OCI-LY3 (cell line): ENCODE results near the gene KIF1A.
"Not testable (repeated sequence)": the region's sequence is repeated elsewhere in the genome, so short reads cannot be mapped to it uniquely, and the experiment has no call there.

ENCODE experiments used
- H2AFZ ChIP-seq: fragments of 200-600, 300-600 bp; shearing (Covaris generic); 2 replicates; pipeline ENCODE4 v1.6.0; 2014; ENCODE audit warnings: antibody characterized with exemption, low read depth, low read length
- H3K27ac ChIP-seq: fragments of 200-600, 300-600 bp; sonication (generic); 2 replicates; pipeline ENCODE4 v1.5.1; 2014; ENCODE audit warnings: mild to moderate bottlenecking, low read length, moderate library complexity, mixed read lengths
- H3K27me3 ChIP-seq: fragments of 200-600, 300-600 bp; sonication (generic); 2 replicates; pipeline ENCODE4 v1.6.1; 2014; ENCODE audit warnings: low read depth, low read length, mixed read lengths
- H3K36me3 ChIP-seq: fragments of 200-600, 300-600 bp; sonication (generic); replicated peaks from 2 replicates; pipeline ENCODE3; 2014; ENCODE audit warnings: low read depth, low read length, mixed read lengths
- H3K4me1 ChIP-seq: fragments of 300-600, 200-600 bp; sonication (generic); 2 replicates; pipeline ENCODE4 v1.6.1; 2014; ENCODE audit warnings: low read length, mixed read lengths
- H3K4me2 ChIP-seq: fragments of 200-600, 300-600 bp; sonication (generic); 2 replicates; pipeline ENCODE4 v1.6.1; 2014; ENCODE audit warnings: low read length, mixed read lengths
- H3K4me3 ChIP-seq: fragments of 300-600, 200-600 bp; sonication (generic); 2 replicates; pipeline ENCODE4 v1.5.1; 2014; ENCODE audit warnings: antibody characterized with exemption, mild to moderate bottlenecking, low read length, moderate library complexity
- H3K79me2 ChIP-seq: fragments of 300-600, 200-600 bp; shearing (Covaris generic); 2 replicates; pipeline ENCODE4 v1.6.1; 2014; ENCODE audit warnings: mild to moderate bottlenecking, low read length, mixed read lengths
- H3K9ac ChIP-seq: fragments of 300-600, 200-600 bp; shearing (Covaris generic); 2 replicates; pipeline ENCODE4 v1.6.0; 2014; ENCODE audit warnings: mild to moderate bottlenecking, low read length, moderate library complexity
- H3K9me3 ChIP-seq: fragments of 200-600, 300-600 bp; shearing (Covaris generic); 2 replicates; pipeline ENCODE4 v1.6.1; 2014; ENCODE audit warnings: low read length, mixed read lengths; ENCODE audit not compliant: insufficient read depth
- H4K20me1 ChIP-seq: fragments of 200-600, 300-600 bp; sonication (generic); 2 replicates; pipeline ENCODE4 v1.6.1; 2016; ENCODE audit warnings: low read length, mixed read lengths; ENCODE audit not compliant: insufficient read depth
- CTCF ChIP-seq: fragments of 200-600, 300-600 bp; sonication (generic); IDR thresholded peaks from 2 replicates; pipeline ENCODE4 v1.5.1; 2014; ENCODE audit warnings: antibody characterized with exemption, low read length, low read depth
- EZH2phosphoT487 ChIP-seq: fragments of 200-600 bp; shearing (Covaris generic); IDR thresholded peaks from 2 replicates; pipeline ENCODE4 v1.6.1; 2018; ENCODE audit warnings: antibody characterized with exemption, mixed run types, low read depth

Gene KIF1A

GRCh38 chr2:240678043-240678442 is 142.0 kb downstream of the KIF1A start:
- H3K4me2 ChIP-seq, H3K4me1 ChIP-seq, H3K36me3 ChIP-seq, H4K20me1 ChIP-seq, H3K4me3 ChIP-seq, H3K27ac ChIP-seq, H3K9ac ChIP-seq, H2AFZ ChIP-seq, H3K79me2 ChIP-seq, H3K9me3 ChIP-seq, H3K27me3 ChIP-seq: not testable (repeated sequence)

- not testable (repeated sequence) for H3K27ac ChIP-seq, H3K79me2 ChIP-seq, H2AFZ ChIP-seq, H3K4me3 ChIP-seq, H3K4me2 ChIP-seq, H3K27me3 ChIP-seq, H4K20me1 ChIP-seq, H3K9ac ChIP-seq, H3K36me3 ChIP-seq, H3K4me1 ChIP-seq, H3K9me3 ChIP-seq
Measured at GRCh38 chr2:240675345-240675744, 144.7 kb downstream of the KIF1A start.

GRCh38 chr2:240674461-240675184 is 145.4 kb downstream of the KIF1A start:
- H3K4me2 ChIP-seq, H3K36me3 ChIP-seq, H3K27me3 ChIP-seq, H4K20me1 ChIP-seq, H3K9me3 ChIP-seq, H3K27ac ChIP-seq, H2AFZ ChIP-seq, H3K4me3 ChIP-seq, H3K4me1 ChIP-seq, H3K79me2 ChIP-seq, H3K9ac ChIP-seq: not testable (repeated sequence)

- Histone ChIP-seq H3K36me3 (no peaks in the 10 kb centered on the region), H3K4me2 (no peak overlapping the region), H3K27me3 (no peaks in the 10 kb centered on the region; the same call in 1 of the 2 replicates), H2AFZ (no peak overlapping the region), H3K4me3 (no peak overlapping the region), H4K20me1 (no peaks in the 10 kb centered on the region), H3K27ac (no peak overlapping the region), H3K4me1 (no peaks in the 10 kb centered on the region), H3K9ac (no peak overlapping the region), H3K79me2 (no peaks in the 10 kb centered on the region), H3K9me3 (no peaks in the 10 kb centered on the region)
- TF ChIP-seq CTCF = no peak
- no peak for TF ChIP-seq EZH2phosphoT487
Measured at GRCh38 chr2:240672701-240673190, 147.3 kb downstream of the KIF1A start.

GRCh38 chr2:240672076-240672700 is 147.8 kb downstream of the KIF1A start:
- Histone ChIP-seq H3K9ac (no peak overlapping the region), H3K79me2 (no peaks in the 10 kb centered on the region), H2AFZ (no peak overlapping the region), H3K9me3 (no peaks in the 10 kb centered on the region), H3K27me3 (no peaks in the 10 kb centered on the region; the same call in 1 of the 2 replicates), H3K36me3 (no peaks in the 10 kb centered on the region), H3K4me1 (no peaks in the 10 kb centered on the region), H3K27ac (no peak overlapping the region), H3K4me2 (no peak overlapping the region), H4K20me1 (no peaks in the 10 kb centered on the region), H3K4me3 (no peak overlapping the region)
- TF ChIP-seq CTCF (no peak), EZH2phosphoT487 (no peak)
